Stimulated activated naive CD8-positive, alpha-beta T cell treated with anti-CD3 and anti-CD28 coated beads, Interleukin-15, amount 100 ng/mL, for 72 hours (primary cell): ENCODE data around the gene ISCA1.
A peak's percentile ranks its signal among the peaks of the same experiment; 100 is the strongest.

Experiments
- ATAC-seq: fragments of 150-1000 bp; cut with Tn5 transposase; 2 replicates; pipeline ENCODE4 v1.10.0; 2021; ENCODE audit warnings: mild to moderate bottlenecking, moderate library complexity
- DNase-seq, 2 donors: peaks; one replicate each; pipeline ENCODE4 v3.0.0; 2021 to 2022
- H3K27ac Mint-ChIP-seq, 2 donors: one replicate each; pipeline ENCODE4 v1.8.0; 2022; ENCODE audit warnings: mild to moderate bottlenecking in 2 of 2, mixed read lengths in 2 of 2, moderate library complexity in 2 of 2
- H3K27me3 Mint-ChIP-seq: one replicate; pipeline ENCODE4 v1.8.0; 2022; ENCODE audit warnings: mixed read lengths
- H3K4me1 Mint-ChIP-seq: one replicate; pipeline ENCODE4 v1.8.0; 2022; ENCODE audit warnings: mild to moderate bottlenecking, mixed read lengths
- H3K4me3 Mint-ChIP-seq, 2 donors: one replicate each; pipeline ENCODE4 v1.8.0; 2022; ENCODE audit warnings: mild to moderate bottlenecking in 2 of 2, mixed read lengths in 2 of 2, moderate library complexity in 1 of 2
- H3K9me3 Mint-ChIP-seq, 2 donors: one replicate each; pipeline ENCODE4 v1.8.0; 2022; ENCODE audit warnings: mixed read lengths in 2 of 2

Gene ISCA1

DNA sequence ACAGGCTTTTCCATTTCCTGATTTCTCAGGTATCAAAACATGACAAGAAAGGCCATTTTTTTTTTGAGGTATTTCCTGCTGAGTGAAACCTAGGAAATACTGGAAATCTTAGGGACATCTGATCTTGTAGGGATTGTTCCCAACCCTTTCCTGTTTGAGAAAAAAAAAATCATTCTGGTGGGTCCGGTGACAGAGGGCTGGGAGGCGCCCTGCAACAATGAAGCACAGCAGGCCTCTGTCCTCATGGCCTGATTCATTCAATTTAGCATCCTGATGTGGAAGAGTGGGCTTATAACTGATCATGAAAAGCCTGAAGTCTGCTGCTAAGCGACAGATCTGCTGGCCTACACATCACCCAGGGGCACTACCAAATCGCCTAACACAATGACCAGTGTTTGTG is 19.8 kb downstream of the ISCA1 start:
- no peak overlapping the region for H3K4me3 Mint-ChIP-seq

DNA sequence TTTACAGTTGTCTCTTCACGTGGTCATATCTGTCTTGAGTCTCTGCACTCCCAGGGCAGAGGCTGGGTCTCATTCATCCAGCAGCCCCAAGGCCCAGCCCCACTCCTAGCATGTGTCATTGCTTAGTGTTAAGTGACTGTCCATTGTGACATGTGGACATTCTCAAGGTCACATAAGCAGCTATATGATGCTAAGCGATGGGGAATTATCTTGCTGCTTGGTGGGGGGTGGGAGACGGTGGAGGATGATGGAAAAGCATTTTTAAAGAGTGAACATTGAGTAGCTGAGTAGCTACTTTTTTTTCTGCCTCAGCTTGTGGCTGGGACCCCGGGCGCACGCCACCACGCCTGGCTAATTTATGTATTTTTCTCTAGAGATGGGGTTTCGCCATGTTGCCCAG is 22.8 kb downstream of the ISCA1 start, which contains the start of gene C9orf153:
TSS of gene C9orf153 (minus strand) at position 101 of the 400 bp plus-strand sequence. CDS start 30,054 bp downstream, outside the sequence.
- Mint-ChIP-seq H3K4me3 (no peak within 1 kb of the TSS), H3K9me3 (no peaks in the 10 kb centered on the region), H3K27me3 (no peaks in the 10 kb centered on the region), H3K4me1 (no peaks in the 10 kb centered on the region), H3K27ac (peak within 1 kb of the TSS in 1 of 2 donors; percentile 24)
- DNase-seq = no peak
- no peak for ATAC-seq

More for the DNA sequence above, 19.8 kb downstream of the ISCA1 start:
- no peaks in the 10 kb centered on the region for H3K27me3 Mint-ChIP-seq
- ATAC-seq (no peak), DNase-seq (no peak)
- H3K4me1 Mint-ChIP-seq = no peaks in the 10 kb centered on the region
- H3K9me3 Mint-ChIP-seq = no peaks in the 10 kb centered on the region
- peak overlapping the region in 1 of 2 donors; percentile 22 for H3K27ac Mint-ChIP-seq

DNA sequence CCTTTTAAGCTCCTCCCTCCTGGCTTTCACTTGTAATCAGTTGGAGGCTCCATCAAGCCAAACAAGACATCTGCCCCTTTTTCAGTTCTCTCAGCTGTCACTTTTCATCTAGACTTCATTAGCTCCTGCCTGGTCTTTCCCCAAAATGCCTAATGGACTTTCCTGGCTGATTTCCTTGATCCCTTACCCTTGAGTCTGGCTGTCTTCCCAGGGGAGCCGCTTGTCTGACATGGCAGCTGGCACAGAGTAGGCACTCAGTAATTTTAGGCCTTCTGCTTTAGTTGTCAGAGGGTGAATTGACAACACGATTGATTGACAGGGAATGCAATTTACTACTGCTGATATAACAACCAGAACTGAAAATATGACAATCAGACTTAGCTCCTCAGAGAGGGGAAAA is 24.9 kb downstream of the ISCA1 start:
- Mint-ChIP-seq H3K27ac (no peak overlapping the region), H3K9me3 (peaks cover 0 to 6% of the 10 kb centered on the region in 2 donors), H3K27me3 (no peaks in the 10 kb centered on the region), H3K4me1 (no peaks in the 10 kb centered on the region), H3K4me3 (no peak overlapping the region)
- no peak for ATAC-seq
- DNase-seq = no peak

DNA sequence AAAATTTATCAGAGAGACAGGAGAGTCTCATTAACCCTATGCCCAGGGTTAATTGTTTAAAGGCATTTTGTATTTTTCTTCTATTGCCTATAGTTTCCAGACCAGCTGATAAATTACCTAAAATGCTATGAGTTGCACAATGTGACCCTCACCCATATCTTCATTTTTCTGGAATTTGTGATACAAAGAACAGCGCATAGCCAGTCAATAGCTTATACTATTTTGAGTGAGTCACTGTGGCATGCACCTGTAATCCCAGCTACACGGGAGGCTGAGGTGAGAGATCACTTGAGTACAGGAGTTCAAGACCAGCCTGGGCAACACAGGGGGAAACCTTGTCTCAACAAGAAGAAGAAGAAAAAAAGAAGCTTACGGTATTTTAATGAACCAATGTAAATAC is 25.7 kb downstream of the ISCA1 start:
- Mint-ChIP-seq H3K4me1 (no peaks in the 10 kb centered on the region), H3K27ac (no peak overlapping the region), H3K4me3 (no peak overlapping the region), H3K27me3 (no peaks in the 10 kb centered on the region), H3K9me3 (peaks cover 0 to 6% of the 10 kb centered on the region in 2 donors)
- DNase-seq (no peak), ATAC-seq (no peak)

DNA sequence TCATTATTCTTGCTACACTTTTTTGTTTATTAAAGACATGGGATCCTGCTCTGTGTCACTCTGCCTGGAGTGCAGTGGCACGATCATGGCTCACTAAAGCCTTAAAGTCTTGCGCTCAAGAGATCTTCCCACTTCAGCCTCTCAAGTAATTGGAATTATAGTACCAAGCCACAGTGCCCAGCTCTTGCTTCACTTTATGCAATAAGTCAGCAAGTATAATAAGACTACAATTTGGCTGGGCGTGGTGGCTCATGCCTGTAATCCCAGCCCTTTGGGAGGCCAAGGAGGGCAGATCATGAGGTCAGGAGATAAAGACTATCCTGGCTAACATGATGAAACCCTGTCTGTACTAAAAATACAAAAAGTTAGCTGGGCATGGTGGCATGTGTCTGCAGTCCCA is 28.8 kb downstream of the ISCA1 start:
- Mint-ChIP-seq H3K27me3 (no peaks in the 10 kb centered on the region), H3K9me3 (peaks cover 0 to 6% of the 10 kb centered on the region in 2 donors), H3K27ac (no peak overlapping the region), H3K4me1 (no peaks in the 10 kb centered on the region), H3K4me3 (no peak overlapping the region)
- ATAC-seq = no peak
- DNase-seq = no peak

DNA sequence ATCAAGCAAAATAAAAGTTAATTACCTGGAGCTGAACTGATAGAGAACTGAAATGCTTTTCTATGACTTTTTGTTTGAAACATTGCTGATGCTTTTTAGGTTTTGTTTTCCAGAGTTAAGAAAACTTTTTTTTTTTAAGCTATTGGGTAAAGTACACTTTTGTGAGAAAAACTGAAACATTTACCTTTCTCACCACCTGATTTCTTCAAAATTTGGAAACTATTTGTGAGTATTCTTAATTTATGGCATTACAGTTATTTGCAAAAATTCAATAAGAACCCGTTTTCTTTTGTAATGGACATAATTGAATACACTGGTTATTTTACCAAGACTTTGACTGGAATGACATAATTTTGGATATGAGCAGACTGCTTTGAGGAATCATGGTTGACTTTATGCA is 29.5 kb downstream of the ISCA1 start:
- no peak for ATAC-seq
- H3K27ac Mint-ChIP-seq = no peak overlapping the region
- H3K27me3 Mint-ChIP-seq = no peaks in the 10 kb centered on the region

DNA sequence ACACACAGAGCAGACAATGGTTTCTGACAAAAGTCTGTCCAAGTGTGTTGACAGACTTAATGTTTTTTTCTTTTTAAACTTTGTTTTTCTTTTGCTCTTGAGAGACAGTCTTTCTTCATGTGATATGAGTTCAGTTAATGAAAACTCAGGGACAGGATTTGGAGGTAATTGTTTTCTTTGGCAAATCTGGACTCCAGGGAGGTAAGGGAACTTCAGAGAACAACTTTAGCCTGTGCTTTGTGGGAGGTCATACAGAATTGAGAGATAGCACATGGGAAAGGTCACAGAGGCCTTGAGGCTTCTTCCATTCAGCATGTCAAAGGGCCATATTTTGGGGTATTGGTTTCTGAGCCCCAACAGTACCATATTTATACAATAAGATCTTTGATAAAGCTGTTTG is 32.2 kb downstream of the ISCA1 start:
- no peak overlapping the region for H3K27ac Mint-ChIP-seq
- no peak overlapping the region for H3K4me3 Mint-ChIP-seq
- no peak for ATAC-seq
- no peaks in the 10 kb centered on the region for H3K27me3 Mint-ChIP-seq
- H3K4me1 Mint-ChIP-seq = no peaks in the 10 kb centered on the region
- no peak for DNase-seq
- peaks cover 0 to 6% of the 10 kb centered on the region in 2 donors for H3K9me3 Mint-ChIP-seq

More for the DNA sequence above, 29.5 kb downstream of the ISCA1 start:
- Mint-ChIP-seq H3K4me1 (no peaks in the 10 kb centered on the region), H3K9me3 (peaks cover 0 to 6% of the 10 kb centered on the region in 2 donors), H3K4me3 (no peak overlapping the region)
- no peak for DNase-seq

DNA sequence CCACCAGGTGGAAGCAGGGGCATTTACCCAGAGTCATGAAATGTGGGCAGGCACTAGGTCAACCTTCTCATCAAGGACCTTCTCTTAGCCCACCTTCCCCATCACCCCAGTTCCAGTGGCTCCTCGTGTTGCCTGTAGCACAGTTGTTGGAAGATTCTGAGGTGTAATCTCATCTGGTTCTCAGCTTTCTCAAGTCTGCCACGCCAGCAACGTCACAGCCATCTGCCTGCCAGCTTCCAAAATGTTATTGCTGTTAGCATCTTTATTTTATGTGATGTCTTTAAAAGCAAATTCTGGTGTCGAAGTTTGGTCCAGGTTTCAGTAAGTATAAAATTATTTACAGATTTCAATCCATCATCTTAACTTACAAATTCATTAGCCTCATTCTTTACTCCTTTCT is 33.6 kb downstream of the ISCA1 start:
- Mint-ChIP-seq H3K27ac (peak overlapping the region in 1 of 2 donors; percentile 72), H3K4me1 (no peaks in the 10 kb centered on the region), H3K4me3 (no peak overlapping the region), H3K27me3 (no peaks in the 10 kb centered on the region), H3K9me3 (peaks cover 0 to 4% of the 10 kb centered on the region in 2 donors)
- DNase-seq (no peak), ATAC-seq (no peak)

DNA sequence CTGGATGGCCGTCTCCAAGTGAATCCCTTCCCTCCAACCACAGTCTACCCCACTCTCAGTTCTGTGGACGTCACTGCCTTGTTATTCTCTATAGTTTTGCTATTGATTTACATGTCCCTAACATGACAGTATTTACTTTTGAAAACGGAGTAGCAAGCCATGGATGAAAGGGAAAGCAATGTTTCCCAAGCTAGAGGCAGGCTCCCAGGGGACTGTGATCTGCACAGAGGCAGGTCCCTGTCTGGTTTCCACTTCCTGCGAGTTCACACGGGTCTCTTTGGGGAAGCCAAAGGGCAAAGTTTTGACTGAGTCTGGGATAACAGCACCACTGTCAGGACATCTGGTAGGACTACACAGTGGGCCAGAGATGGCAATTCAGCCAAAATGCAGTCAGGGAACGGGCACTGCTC is 35.6 kb downstream of the ISCA1 start:
- no peak overlapping the region for H3K4me3 Mint-ChIP-seq
- H3K9me3 Mint-ChIP-seq = no peaks in the 10 kb centered on the region
- DNase-seq (no peak), ATAC-seq (no peak)
- no peaks in the 10 kb centered on the region for H3K4me1 Mint-ChIP-seq
- H3K27me3 Mint-ChIP-seq = no peaks in the 10 kb centered on the region
- no peak overlapping the region for H3K27ac Mint-ChIP-seq

DNA sequence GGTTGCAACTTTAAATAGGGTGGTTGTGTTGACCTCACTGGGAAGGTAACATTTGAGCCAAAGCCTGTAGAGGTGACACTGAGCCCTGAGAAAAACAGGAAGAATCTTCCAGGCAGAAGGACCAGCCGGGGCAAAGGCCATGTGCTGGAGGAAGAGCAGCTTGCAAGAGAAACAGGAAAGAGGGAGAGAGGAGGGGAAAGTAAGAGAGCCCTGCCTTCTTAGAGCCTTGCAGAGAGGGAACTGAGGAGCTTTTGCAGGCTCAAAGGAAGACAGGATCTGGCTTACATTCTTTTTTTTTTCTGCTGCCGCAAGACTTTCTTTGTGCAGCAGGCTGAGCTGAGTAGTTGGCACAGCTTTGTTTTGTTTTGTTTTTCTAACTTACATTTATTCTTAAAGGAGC is 40.3 kb downstream of the ISCA1 start:
- Mint-ChIP-seq H3K27ac (peak overlapping the region in 1 of 2 donors; percentile 49), H3K9me3 (no peaks in the 10 kb centered on the region), H3K4me3 (no peak overlapping the region), H3K27me3 (no peaks in the 10 kb centered on the region), H3K4me1 (no peaks in the 10 kb centered on the region)
- DNase-seq = no peak
- ATAC-seq = no peak

DNA sequence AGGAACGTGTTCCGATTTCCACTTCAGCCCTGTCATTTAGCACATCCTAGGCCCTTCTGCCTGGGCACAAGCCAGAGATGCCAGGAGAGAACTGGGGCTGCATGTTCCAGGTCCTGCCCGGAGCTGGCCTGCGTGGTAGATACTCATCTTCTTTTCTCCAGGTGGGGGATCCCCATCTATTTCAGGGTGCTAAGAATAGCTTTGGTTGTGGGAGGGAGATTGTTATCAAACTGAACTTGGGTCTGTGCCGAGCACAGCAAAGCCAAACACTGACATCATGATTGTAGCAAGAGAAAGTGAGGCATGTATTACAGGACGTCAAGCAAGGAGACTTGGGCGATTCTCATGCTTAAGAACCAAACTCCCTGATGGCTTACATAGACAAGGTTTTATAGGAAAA is 41.1 kb downstream of the ISCA1 start:
- ATAC-seq (no peak), DNase-seq (no peak)
- H3K27ac Mint-ChIP-seq = no peak overlapping the region
- no peak overlapping the region for H3K4me3 Mint-ChIP-seq
- H3K4me1 Mint-ChIP-seq = no peaks in the 10 kb centered on the region
- no peaks in the 10 kb centered on the region for H3K27me3 Mint-ChIP-seq
- no peaks in the 10 kb centered on the region for H3K9me3 Mint-ChIP-seq

DNA sequence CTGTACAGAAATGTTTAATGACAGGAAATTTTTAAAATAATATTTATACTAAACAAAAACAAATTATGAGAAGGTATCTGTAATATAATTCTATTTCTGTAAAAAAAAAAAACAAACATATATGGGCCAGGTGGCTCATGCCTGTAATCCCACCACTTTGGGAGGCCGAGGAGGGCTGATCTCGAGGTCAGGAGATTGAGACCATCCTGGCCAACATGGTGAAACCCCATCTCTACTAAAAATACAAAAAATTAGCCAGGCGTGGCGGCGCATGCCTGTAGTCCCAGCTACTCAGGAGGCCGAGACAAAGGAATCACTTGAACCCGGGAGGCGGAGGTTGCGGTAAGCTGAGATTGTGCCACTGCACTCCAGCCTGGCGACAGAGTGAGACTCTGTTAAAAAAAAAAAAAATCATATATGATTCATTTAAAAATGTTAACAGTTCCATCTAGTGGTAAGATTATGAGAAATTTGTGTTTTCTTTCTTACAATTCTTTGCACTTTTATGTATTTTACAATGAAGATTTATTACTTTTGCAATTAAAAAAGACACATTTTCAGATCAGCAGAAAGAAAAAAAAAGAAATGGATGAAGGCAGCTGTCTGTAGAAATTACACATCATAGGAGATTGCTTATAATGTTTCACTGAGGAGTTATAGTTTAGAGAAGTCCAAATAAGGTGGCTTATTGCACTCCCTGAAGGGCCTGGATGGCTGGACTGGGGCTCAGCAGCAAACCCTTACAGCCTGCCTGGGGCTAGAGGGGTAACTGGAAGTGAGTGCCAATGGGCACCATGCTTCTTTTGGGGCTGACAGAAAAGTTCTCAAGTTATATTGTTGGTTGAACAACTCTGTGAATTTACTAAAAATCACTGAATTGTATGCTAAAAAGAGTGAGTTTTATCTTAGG is 43.2 kb downstream of the ISCA1 start:
- DNase-seq (no peak), ATAC-seq (no peak)
- Mint-ChIP-seq H3K27ac (peak overlapping the region in 1 of 2 donors; percentile 38), H3K4me3 (no peak overlapping the region), H3K27me3 (no peaks in the 10 kb centered on the region), H3K9me3 (no peaks in the 10 kb centered on the region), H3K4me1 (no peaks in the 10 kb centered on the region)

DNA sequence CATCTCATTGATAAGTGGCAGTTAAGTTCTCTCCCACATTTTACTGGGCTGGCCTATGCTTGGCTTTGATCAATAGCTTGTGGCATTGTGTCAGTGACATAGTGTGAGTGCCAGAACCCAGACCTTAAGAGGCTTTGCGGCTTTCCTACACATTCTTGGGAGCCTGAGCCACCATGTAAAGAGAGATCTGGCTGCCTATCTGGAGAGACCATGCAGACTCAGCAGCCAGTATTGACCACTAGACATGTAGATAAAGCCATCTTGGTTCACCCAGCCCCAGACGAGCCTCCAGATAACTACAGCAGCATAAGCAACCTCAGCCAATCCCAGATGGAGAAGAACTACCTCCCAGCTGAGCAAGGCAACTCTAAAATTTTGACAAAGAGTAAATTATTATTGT is 51.5 kb downstream of the ISCA1 start:
- DNase-seq (no peak), ATAC-seq (no peak)
- H3K27me3 Mint-ChIP-seq = no peaks in the 10 kb centered on the region
- no peak overlapping the region for H3K27ac Mint-ChIP-seq
- no peaks in the 10 kb centered on the region for H3K9me3 Mint-ChIP-seq
- H3K4me1 Mint-ChIP-seq = no peaks in the 10 kb centered on the region
- no peak overlapping the region for H3K4me3 Mint-ChIP-seq

DNA sequence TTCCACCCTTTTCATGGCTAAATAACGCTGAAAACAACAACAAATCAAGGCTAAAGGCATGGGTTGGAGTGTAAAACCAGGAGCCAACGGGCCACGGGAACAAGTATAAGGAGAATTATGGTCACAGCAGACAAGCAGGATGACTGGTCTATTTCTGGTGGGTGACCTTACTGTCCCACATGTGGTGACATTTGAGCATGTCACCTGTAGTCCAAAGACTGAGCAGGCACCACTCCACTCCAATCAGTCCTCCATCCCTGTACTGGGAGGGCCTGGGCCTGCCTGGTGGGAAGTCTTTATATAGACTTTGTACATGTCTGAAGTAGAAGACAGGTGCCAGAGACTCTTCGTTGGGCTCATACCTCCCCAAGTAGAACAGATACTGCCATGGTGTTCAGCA is 59.7 kb downstream of the ISCA1 start:
- no peak overlapping the region for H3K27ac Mint-ChIP-seq

DNA sequence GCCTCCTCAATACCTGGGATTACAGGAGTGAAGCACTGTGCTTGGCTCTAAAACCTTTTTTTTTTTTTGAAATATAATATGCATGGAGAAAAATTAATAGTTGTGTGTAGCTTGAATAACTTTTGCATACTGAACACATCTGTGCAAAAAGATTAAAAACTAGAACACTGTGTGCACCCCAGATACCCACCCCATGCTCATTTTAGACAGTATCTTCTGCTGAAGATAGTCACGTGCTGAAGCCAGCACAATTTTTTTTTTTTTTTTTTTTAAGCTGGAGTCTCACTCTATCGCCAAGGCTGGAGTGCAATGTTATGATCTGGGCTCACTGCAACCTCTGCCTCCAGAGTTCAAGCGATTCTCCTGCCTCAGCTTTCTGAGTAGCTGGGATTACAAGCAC is 62.7 kb downstream of the ISCA1 start:
- Mint-ChIP-seq H3K4me3 (no peak overlapping the region), H3K9me3 (no peaks in the 10 kb centered on the region), H3K4me1 (no peaks in the 10 kb centered on the region), H3K27me3 (peaks cover 9% of the 10 kb centered on the region), H3K27ac (no peak overlapping the region)
- DNase-seq (no peak), ATAC-seq (no peak)

More for the DNA sequence above, 59.7 kb downstream of the ISCA1 start:
- no peaks in the 10 kb centered on the region for H3K4me1 Mint-ChIP-seq
- no peak for DNase-seq
- no peak for ATAC-seq
- H3K27me3 Mint-ChIP-seq = peaks cover 9% of the 10 kb centered on the region
- H3K4me3 Mint-ChIP-seq = no peak overlapping the region
- no peaks in the 10 kb centered on the region for H3K9me3 Mint-ChIP-seq

DNA sequence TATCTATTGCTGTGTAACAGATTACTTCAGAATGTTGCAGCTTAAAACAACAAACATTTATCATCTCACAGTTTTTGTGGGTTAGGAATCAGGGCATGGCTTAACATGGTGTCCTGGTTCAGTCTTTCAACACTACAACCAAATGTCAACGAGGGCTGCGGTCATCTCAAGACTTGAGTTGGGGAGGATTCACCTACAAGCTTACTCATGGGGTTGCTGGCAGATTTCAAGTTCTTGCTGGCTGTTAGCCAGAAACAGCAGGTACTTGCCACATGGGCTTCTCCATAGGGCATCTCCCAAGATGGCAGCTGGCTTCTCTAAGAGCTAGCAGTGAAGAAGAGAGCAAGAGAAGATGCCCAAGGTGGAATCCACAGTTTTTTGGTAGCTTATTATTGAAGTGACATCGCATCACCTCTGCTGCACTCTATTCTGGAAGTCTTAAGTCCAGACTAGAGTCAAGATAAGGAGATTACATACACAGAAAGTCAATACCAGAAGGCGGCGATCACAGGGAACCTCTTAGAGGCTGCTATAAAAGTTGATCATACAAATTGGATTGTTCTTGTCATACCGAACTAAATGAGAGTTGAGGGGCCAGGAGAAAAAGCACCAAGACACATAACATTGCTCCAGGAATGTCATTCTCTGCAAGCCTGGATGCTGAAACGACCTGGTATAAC is 65.1 kb downstream of the ISCA1 start:
- H3K27me3 Mint-ChIP-seq = peaks cover 2% of the 10 kb centered on the region
- ATAC-seq (no peak), DNase-seq (no peak)
- no peaks in the 10 kb centered on the region for H3K9me3 Mint-ChIP-seq
- H3K27ac Mint-ChIP-seq = no peak overlapping the region
- H3K4me3 Mint-ChIP-seq = no peak overlapping the region
- H3K4me1 Mint-ChIP-seq = no peaks in the 10 kb centered on the region
